IMR-90 (cell line): Measurements from ENCODE around the gene MYH3. TPM values are rescaled to one million over a fixed set of nuclear protein-coding genes. Genes with fewer than 3 reads are reported as not detected.

Experiments
- ATAC-seq: fragments of 200-7000 bp; cut with Tn5 transposase; 2 replicates; pipeline ENCODE4 v1.9.1; 2020; ENCODE audit warnings: low read depth, mild to moderate bottlenecking, moderate library complexity
- BruUV-seq: library from RNA; stranded (reverse); fragments of 400-500 nt; replicated peaks from 2 replicates; lab custom pipeline; 2021; lab: Mats Ljungman, UMichigan
- CTCF ChIA-PET: fragments of 300-600 bp; formaldehyde crosslinking; extraction: SDS; loops from one replicate; lab custom pipeline; 2021; ENCODE audit warnings: antibody characterized with exemption; lab: Yijun Ruan, JAX
- POLR2A ChIA-PET: fragments of 300-600 bp; sonication (Branson Sonifier 250); formaldehyde crosslinking; loops from one replicate; lab custom pipeline; 2022; ENCODE audit warnings: antibody characterized with exemption; ENCODE audit not compliant: unreplicated experiment; lab: Charles Lee
- DNase-seq: peaks from one replicate; pipeline ENCODE4 v3.0.0; 2013
- H2AFZ ChIP-seq: replicated peaks from 2 replicates; pipeline ENCODE3; 2013; ENCODE audit warnings: low read length, mild to moderate bottlenecking; ENCODE audit not compliant: poor library complexity
- H2AK5ac ChIP-seq: 2 replicates; pipeline ENCODE4 v1.6.1; 2013; ENCODE audit warnings: low read depth, low read length, inconsistent platforms
- H2AK9ac ChIP-seq: replicated peaks from 2 replicates; pipeline ENCODE3; 2013; ENCODE audit warnings: mild to moderate bottlenecking, low read depth, low read length, moderate library complexity; ENCODE audit not compliant: poor library complexity
- H2BK120ac ChIP-seq: 2 replicates; pipeline ENCODE4 v1.6.1; 2013; ENCODE audit warnings: low read depth, low read length, inconsistent platforms
- H2BK15ac ChIP-seq: 3 replicates; pipeline ENCODE4 v1.6.1; 2013; ENCODE audit warnings: low read depth, low read length, inconsistent platforms
- H2BK20ac ChIP-seq: 2 replicates; pipeline ENCODE4 v1.6.1; 2013; ENCODE audit warnings: low read depth, mild to moderate bottlenecking, inconsistent platforms, low read length, moderate library complexity
- H2BK5ac ChIP-seq: 2 replicates; pipeline ENCODE4 v1.6.1; 2013; ENCODE audit warnings: mild to moderate bottlenecking, low read depth, low read length, inconsistent platforms; ENCODE audit not compliant: poor library complexity, severe bottlenecking
- H3K14ac ChIP-seq: replicated peaks from 2 replicates; pipeline ENCODE4 v1.6.1; 2013; ENCODE audit warnings: low read depth, low read length, inconsistent platforms
- H3K18ac ChIP-seq: 2 replicates; pipeline ENCODE4 v1.6.1; 2013; ENCODE audit warnings: low read depth, low read length, control low read depth
- H3K23ac ChIP-seq: 2 replicates; pipeline ENCODE4 v1.6.1; 2013; ENCODE audit warnings: low read depth, low read length, inconsistent platforms
- H3K27ac ChIP-seq: 2 replicates; pipeline ENCODE4 v1.5.1; 2013; ENCODE audit warnings: mild to moderate bottlenecking, control low read depth, low read length; ENCODE audit not compliant: insufficient read depth
- H3K27me3 ChIP-seq: 2 replicates; pipeline ENCODE4 v1.6.1; 2013; ENCODE audit warnings: low read length; ENCODE audit not compliant: control insufficient read depth, insufficient read depth
- H3K36me3 ChIP-seq: 2 replicates; pipeline ENCODE4 v1.6.1; 2013; ENCODE audit warnings: low read length, mixed read lengths; ENCODE audit not compliant: control insufficient read depth, insufficient read depth
- H3K4ac ChIP-seq: 2 replicates; pipeline ENCODE4 v1.6.1; 2013; ENCODE audit warnings: low read depth, low read length, inconsistent platforms
- H3K4me1 ChIP-seq: 2 replicates; pipeline ENCODE4 v1.6.1; 2013; ENCODE audit warnings: low read length, mixed read lengths; ENCODE audit not compliant: control insufficient read depth, insufficient read depth
- H3K4me2 ChIP-seq: 2 replicates; pipeline ENCODE4 v1.6.1; 2013; ENCODE audit warnings: low read depth, mild to moderate bottlenecking, control low read depth, low read length, moderate library complexity
- H3K4me3 ChIP-seq: 2 replicates; pipeline ENCODE4 v1.5.1; 2013; ENCODE audit warnings: low read depth, mild to moderate bottlenecking, control low read depth, low read length, moderate library complexity; ENCODE audit not compliant: insufficient read depth
- H3K56ac ChIP-seq: 2 replicates; pipeline ENCODE4 v1.6.1; 2013; ENCODE audit warnings: low read length, inconsistent platforms; ENCODE audit not compliant: insufficient read depth; ENCODE audit errors: extremely low read depth
- H3K79me1 ChIP-seq, 2 experiments: 2 replicates each; pipeline ENCODE4 v1.6.1; 2013; ENCODE audit warnings: low read length in 2 of 2, inconsistent platforms in 1 of 2, low read depth in 1 of 2
- H3K9ac ChIP-seq: 2 replicates; pipeline ENCODE4 v1.6.1; 2013; ENCODE audit warnings: low read depth, low read length, control low read depth
- H3K9me1 ChIP-seq: 2 replicates; pipeline ENCODE4 v1.6.1; 2013; ENCODE audit warnings: low read length, inconsistent platforms; ENCODE audit not compliant: insufficient read depth
- H3K9me3 ChIP-seq: 2 replicates; pipeline ENCODE4 v1.6.1; 2013; ENCODE audit warnings: low read length; ENCODE audit not compliant: control insufficient read depth, insufficient read depth
- H4K20me1 ChIP-seq: 2 replicates; pipeline ENCODE4 v1.6.1; 2013; ENCODE audit warnings: low read length, inconsistent platforms; ENCODE audit not compliant: insufficient read depth
- H4K5ac ChIP-seq: 2 replicates; pipeline ENCODE4 v1.6.1; 2013; ENCODE audit warnings: mild to moderate bottlenecking, low read depth, low read length, control low read depth
- H4K8ac ChIP-seq, 2 experiments: 2 replicates each; pipeline ENCODE4 v1.6.1; 2013; ENCODE audit warnings: low read depth in 2 of 2, low read length in 2 of 2, control low read depth in 1 of 2, inconsistent platforms in 1 of 2
- H4K91ac ChIP-seq: 2 replicates; pipeline ENCODE4 v1.6.1; 2013; ENCODE audit warnings: low read depth, low read length, inconsistent platforms; ENCODE audit not compliant: insufficient read depth
- BHLHE40 ChIP-seq: fragments of 150-350 bp; IDR thresholded peaks from 2 replicates; pipeline ENCODE4 v1.6.1; 2016; ENCODE audit warnings: mild to moderate bottlenecking, low read depth, low read length
- CEBPB ChIP-seq: IDR thresholded peaks from 2 replicates; pipeline ENCODE4 v1.6.1; 2012; ENCODE audit warnings: low read depth, low read length, improper control_type of control experiment
- CHD1 ChIP-seq: IDR thresholded peaks from 2 replicates; pipeline ENCODE4 v1.6.1; 2012; ENCODE audit warnings: low read depth, low read length, improper control_type of control experiment
- CTCF ChIP-seq: conservative IDR thresholded peaks from 2 replicates; pipeline ENCODE4 v1.5.1; 2012; ENCODE audit warnings: mild to moderate bottlenecking, low read depth, low read length, improper control_type of control experiment
- ELK1 ChIP-seq: fragments of 150-350 bp; IDR thresholded peaks from 2 replicates; pipeline ENCODE4 v1.6.1; 2016; ENCODE audit warnings: low read depth, mild to moderate bottlenecking, low read length, moderate library complexity, borderline replicate concordance
- FOS ChIP-seq: fragments of 150-350 bp; IDR thresholded peaks from 2 replicates; pipeline ENCODE4 v1.6.1; 2016; ENCODE audit warnings: low read depth, low read length
- MAFK ChIP-seq: IDR thresholded peaks from 2 replicates; pipeline ENCODE4 v1.6.1; 2012; ENCODE audit warnings: low read depth, low read length, improper control_type of control experiment
- MXI1 ChIP-seq: IDR thresholded peaks from 2 replicates; pipeline ENCODE4 v1.6.1; 2012; ENCODE audit warnings: low read depth, mild to moderate bottlenecking, low read length, moderate library complexity, borderline replicate concordance
- RAD21 ChIP-seq: IDR thresholded peaks from 2 replicates; pipeline ENCODE4 v1.6.1; 2012; ENCODE audit warnings: low read length, improper control_type of control experiment
- RCOR1 ChIP-seq: IDR thresholded peaks from 2 replicates; pipeline ENCODE4 v1.6.1; 2012; ENCODE audit warnings: mild to moderate bottlenecking, low read length, improper control_type of control experiment; ENCODE audit not compliant: insufficient replicate concordance
- RFX5 ChIP-seq: IDR thresholded peaks from 2 replicates; pipeline ENCODE4 v1.8.0; 2012; ENCODE audit warnings: low read depth, mild to moderate bottlenecking, low read length, moderate library complexity
- SMC3 ChIP-seq: fragments of 150-350 bp; IDR thresholded peaks from 2 replicates; pipeline ENCODE4 v1.6.1; 2016; ENCODE audit warnings: low read depth, mild to moderate bottlenecking, antibody characterized with exemption, low read length, moderate library complexity
- USF2 ChIP-seq: fragments of 150-350 bp; IDR thresholded peaks from 2 replicates; pipeline ENCODE4 v1.6.1; 2017; ENCODE audit warnings: mild to moderate bottlenecking, antibody characterized with exemption, low read length, low read depth
- WGBS, 2 experiments: methylation state at CpG; one replicate each; pipeline versions ENCODE4 v1.1.5 to v1.1.7; 2013; ENCODE audit warnings: missing lambda C conversion rate in 2 of 2; ENCODE audit not compliant: insufficient read length in 1 of 2; ENCODE audit errors: extremely low coverage in 2 of 2; 5-methylcytosine and 5-hydroxymethylcytosine counted together
- dilution Hi-C: fragments of 300-500 bp; cut with HindIII; formaldehyde crosslinking; loops from one replicate; pipeline ENCODE4 v1.14.3; 2018; ENCODE audit warnings: low sequenced_read_pairs; ENCODE audit not compliant: unreplicated experiment
- in situ Hi-C: fragments of 300-500 bp; cut with MboI; formaldehyde crosslinking; loops from 3 replicates; pipeline ENCODE4 v1.14.3; 2019; ENCODE audit warnings: low sequenced_read_pairs, inconsistent platforms, mixed read lengths
- intact Hi-C: fragments of 100-400 bp; cut with micrococcal nuclease; formaldehyde crosslinking; loops from 2 replicates; pipeline ENCODE4 v1.10.0; 2022
- polyA plus RNA-seq, 3 experiments: library from polyadenylated mRNA; depleted of rRNA; stranded (reverse); fragments of >200 nt; gene quantifications; 2 replicates each; pipeline ENCODE4 v1.2.3, GENCODE V29; 2012; ENCODE audit warnings: low replicate concordance in 1 of 3
- total RNA-seq: library from RNA; depleted of rRNA; stranded (reverse); fragments of >200 nt; gene quantifications from 2 replicates; pipeline ENCODE4 v1.2.3, GENCODE V29; 2012

The MYH3 gene
- total and polyA plus RNA-seq, 2 of the 4 experiments (the other 2 are of a cell fraction) = 0.54 to 0.63 TPM

- Histone ChIP-seq H3K27me3 (no peaks in the 10 kb centered on the region), H2AK5ac (no peak overlapping the region), H2AFZ (peak overlapping the region; percentile 81), H3K4ac (no peak overlapping the region), H3K9me3 (no peaks in the 10 kb centered on the region), H3K9ac (no peak overlapping the region), H3K14ac (no peak overlapping the region), H3K4me2 (no peak overlapping the region), H2BK120ac (no peak overlapping the region), H3K9me1 (no peaks in the 10 kb centered on the region), H3K23ac (no peak overlapping the region), H3K4me1 (peaks cover 3% of the 10 kb centered on the region; the same call in 1 of the 2 replicates), H4K8ac (no peak overlapping the region), H2BK20ac (no peak overlapping the region), H3K79me1 (no peaks in the 10 kb centered on the region), H3K36me3 (no peaks in the 10 kb centered on the region), H2BK15ac (no peak overlapping the region), H4K20me1 (no peaks in the 10 kb centered on the region), H3K18ac (no peak overlapping the region), H3K4me3 (no peak overlapping the region), H4K91ac (no peak overlapping the region), H3K27ac (no peak overlapping the region), H3K56ac (no peak overlapping the region), H2BK5ac (no peak overlapping the region), H2AK9ac (no peak overlapping the region), H4K5ac (no peak overlapping the region)
- CTCF ChIA-PET = interaction anchor here (0.6 to 2.4 kb wide), 6 partner anchors 8 to 701 kb away, joined by 4 to 9 read pairs (median 6); no protein-coding TSS in a partner anchor
- no peak for TF ChIP-seq BHLHE40
- no peak for TF ChIP-seq CHD1
- no peak for TF ChIP-seq ELK1
- no peak for TF ChIP-seq FOS
- no peak for TF ChIP-seq RFX5
- TF ChIP-seq USF2 = no peak
- peak; percentile 85 for TF ChIP-seq CTCF
- TF ChIP-seq CEBPB = no peak
- no peak for TF ChIP-seq MXI1
- peak; percentile 77 for TF ChIP-seq RAD21
- no peak for TF ChIP-seq MAFK
- TF ChIP-seq SMC3 = peak; percentile 55; the same call in 1 of the 2 replicates
- TF ChIP-seq RCOR1 = no peak
- ATAC-seq (peak; percentile 84), DNase-seq (peak; percentile 57)
- intact Hi-C loops = loop anchor here (1.0 to 10.0 kb wide), 4 partner anchors 291 to 694 kb away; no protein-coding TSS in a partner anchor
- no TSS peak for BruUV-seq
- POLR2A ChIA-PET = no interaction called here
- in situ Hi-C loops = loop anchor here (10.0 to 25.0 kb wide), 2 partner anchors 653 to 881 kb away; no protein-coding TSS in a partner anchor
- WGBS, 2 experiments = 40% methylated on average over 2 of the region's 7 CpGs; no CpG with 5 or more reads in 1 of the 2 experiments
- dilution Hi-C loops = no loop called here
Observed at GRCh38 chr17:10618202-10618635, 38.9 kb downstream of the MYH3 start.
